GM21528 (cell line): ENCODE data around the gene NPNT.

Experiments used
- ATAC-seq: cut with Tn5 transposase; IDR thresholded peaks from one replicate; pipeline ENCODE4 v1.9.1; 2021; ENCODE audit warnings: mild to moderate bottlenecking, moderate library complexity; ENCODE audit not compliant: unreplicated experiment, low FRiP score

Gene NPNT

DNA sequence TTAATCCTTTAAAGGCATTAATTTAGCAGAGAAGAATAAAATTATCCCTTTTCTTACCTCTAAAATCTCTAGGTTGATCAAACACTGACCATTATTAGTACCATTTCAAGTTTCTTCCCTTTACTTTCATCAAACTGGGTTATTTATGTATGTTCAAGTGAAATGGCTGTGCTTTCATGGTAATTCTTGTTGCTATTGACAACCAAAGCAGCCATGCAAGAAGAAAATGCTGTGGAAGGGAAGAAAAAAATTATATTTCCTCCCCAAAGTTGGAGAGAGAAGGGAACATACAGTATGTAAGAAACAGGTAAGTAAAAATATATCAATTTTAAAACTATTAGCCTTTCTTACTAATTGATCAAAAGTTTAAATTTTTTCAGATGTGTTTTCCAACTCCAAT, 16.2 kb downstream of the NPNT start:
- no peak for ATAC-seq

DNA sequence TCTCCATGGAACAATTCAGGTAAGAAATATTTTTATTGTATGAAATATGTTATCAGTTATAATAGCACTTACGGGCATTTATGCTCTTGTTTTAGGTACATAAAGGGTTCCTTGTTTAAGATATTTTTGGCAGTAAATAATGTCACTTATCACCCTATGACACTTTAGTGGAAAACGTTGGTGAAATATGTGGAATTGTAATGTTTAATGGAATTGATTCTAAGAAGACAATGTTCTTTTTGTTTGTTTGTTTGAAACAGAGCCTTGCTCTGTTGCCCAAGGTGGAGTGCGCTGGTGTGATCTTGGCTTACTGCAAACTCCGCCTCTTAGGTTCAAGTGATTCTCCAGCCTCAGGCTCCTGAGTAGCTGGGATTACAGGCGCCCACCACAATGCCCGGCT, 17.4 kb downstream of the NPNT start:
- no peak for ATAC-seq

DNA sequence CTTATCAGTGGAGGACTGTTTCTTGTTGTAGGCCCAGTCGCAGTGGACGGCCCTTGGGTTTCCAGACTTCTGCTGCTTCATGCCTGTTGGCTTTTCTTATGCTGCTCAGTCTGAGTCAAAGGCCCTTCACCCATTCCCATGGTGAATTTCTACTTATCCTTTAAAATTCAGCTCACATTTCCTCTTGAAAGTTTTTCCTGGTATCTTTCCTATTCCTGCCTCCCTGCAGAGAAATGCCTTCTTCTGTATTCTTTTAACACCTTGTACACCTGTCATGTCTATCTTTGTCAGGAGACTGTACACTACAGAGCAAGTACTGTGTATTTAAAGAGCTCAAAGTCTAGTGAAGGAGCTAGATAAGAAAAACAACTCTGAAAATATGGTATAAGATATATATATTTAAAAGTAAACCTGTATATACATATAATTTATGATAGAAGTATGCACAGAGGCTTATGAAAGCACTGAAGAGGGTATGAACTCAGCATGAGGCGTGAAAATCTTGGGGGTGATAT, 22.0 kb downstream of the NPNT start:
- no peak for ATAC-seq

DNA sequence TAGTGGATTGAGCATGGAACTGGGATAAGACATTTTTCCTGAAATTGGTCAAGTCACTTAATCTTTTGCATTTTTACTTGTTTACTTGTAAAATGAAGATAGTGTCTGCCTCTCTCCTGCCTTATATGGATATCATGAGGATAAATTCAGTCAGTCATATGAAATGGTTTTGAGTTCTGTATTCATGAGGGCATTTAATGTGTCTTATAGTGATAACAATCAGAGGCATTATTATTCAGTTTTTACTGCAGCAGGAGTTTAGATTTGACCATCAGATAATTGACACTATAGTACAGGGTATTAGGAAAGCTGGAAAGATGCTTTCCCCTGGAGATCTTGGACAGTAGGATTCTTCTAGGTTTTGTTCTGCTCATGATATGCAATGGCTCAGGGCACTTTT, 26.0 kb downstream of the NPNT start:
- ATAC-seq = no peak

DNA sequence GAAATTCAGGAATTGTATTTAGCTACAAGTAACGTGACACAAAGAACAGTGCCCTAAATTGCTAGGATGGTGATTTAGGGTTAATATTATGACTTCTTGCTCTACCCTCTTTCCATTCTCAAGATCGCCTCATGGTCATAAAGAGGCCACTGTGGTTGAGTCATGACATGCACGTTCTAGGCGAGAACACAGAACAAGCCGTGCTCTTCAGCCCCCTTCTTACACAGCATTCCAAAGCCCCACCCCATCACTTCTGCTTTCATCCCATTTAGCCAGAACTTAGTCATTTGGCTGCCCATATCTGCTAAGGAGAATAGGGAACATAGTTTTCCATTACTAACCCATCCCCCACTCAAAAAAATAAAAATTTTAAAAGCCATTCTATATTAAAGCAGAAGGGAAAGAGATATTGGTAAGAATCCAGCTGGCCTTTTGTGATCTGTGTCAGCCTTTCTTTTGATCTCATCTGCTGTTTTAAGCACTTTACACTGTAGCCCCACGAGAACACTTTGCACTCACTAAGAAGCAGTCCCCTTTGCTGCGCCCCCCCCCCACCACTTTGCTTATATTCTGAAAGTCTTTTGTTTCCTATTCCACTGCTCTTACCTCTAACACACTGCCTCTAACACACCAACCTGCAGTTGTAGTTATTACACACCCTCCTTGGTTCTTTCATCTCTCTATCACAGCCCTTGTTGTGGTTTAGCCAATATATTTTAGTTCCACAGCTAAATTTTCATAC, 28.4 kb downstream of the NPNT start:
- ATAC-seq = no peak

DNA sequence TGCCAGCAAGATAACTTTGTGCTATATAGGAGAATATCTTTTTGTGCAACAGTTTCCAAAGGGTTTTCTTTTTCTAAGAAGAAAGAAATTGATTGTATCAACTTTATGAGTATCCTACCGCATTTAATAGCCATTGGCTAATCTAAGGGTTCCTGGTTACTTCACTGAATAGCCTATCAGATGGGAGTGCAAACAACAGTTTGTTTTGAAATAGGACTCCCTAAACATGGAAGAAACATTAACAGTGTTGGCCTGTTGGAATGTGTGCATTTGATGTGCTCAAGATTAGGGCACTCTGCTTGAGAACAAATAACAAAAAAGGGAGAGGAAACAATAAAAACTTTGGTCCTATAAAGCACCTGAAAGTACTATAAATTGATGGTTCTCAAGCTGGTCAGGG, 29.1 kb downstream of the NPNT start:
- no peak for ATAC-seq

DNA sequence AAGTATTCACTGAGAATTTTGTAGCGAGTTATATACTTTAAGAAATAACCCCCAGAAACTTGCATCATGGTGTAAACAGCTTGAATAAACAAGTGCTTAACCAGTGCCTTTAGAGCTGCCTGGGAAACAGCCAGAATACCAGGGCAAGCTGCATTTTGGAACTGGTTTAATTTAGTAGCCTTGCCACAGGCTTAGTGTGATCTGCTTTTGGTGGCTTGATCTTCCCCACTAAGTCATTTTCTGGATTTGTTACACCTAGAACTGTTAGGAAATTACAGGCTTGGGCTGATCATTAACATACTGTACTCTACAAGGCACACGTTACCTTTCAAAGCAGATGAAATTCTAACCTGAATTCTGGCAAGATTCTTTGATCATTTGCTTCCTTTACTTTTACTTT, 35.4 kb downstream of the NPNT start:
- ATAC-seq = no peak

DNA sequence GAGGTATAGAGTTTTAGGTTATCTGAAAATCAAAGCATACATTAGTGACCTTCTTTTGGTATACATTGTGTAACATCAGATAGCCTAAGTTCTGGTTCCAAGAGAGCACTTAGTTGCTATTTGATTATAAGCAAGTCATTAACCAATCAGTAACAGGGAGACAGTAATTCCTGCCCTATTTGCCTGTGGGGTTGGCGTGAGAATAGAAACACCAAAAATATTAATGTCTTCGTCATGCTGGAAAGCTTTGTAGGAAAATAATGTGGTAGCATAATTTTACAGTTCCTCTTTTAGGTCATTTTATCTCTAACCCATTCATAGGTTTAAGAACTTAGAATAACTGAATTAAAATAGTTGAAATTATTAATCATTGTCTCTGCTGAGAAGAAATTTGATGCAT, 37.8 kb downstream of the NPNT start:
- no peak for ATAC-seq

DNA sequence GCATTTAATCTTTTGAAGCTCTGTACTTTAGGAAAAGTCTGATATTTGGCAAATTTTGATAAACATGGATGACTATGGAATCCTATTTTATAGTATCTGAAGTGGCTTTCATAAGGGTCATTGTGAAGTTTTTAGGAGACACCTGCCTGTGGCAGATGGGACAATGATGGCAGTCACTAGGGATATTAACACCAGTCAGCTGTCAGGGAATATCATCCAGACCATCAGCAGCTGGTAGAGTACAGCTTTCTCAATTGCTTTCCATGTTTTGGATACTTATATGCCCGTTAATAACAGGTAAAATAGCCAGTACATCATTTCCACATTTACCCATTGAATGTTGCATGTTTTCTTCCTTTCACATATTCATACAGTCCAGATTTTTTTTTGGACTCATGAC, 39.1 kb downstream of the NPNT start:
- no peak for ATAC-seq

DNA sequence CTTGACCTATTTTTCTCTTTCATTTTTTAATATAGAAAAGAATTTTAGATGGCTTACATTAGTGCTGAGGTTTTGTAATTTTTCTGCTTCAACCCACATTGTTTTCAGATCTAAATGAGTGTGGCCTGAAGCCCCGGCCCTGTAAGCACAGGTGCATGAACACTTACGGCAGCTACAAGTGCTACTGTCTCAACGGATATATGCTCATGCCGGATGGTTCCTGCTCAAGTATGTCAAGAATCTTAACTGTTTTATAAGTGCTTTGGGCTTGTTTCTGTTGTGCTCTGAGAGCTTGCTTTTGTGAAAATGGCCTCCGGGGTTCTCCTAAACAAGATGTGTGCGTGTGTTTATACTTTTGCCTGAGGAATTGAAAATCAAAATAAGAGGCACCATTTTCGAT, 41.6 kb downstream of the NPNT start:
- no peak for ATAC-seq

DNA sequence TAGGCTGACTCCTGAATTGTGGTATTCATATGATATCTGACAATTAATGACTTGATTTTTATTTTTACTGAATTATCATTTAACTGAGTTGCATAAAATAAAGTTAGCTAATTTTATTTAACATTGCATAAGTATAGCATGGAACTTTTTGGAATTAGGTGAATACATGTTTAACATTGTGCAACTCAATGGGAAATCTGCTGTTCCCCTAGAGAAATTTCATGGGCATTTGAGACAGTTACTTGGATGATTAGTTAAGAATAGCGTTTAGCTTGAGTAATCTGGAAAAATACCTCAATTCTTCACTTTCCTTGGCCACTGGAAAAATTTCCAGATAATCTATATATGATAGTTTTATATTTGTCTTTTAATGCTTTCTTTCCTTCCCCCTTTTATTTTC, 42.5 kb downstream of the NPNT start:
- no peak for ATAC-seq

DNA sequence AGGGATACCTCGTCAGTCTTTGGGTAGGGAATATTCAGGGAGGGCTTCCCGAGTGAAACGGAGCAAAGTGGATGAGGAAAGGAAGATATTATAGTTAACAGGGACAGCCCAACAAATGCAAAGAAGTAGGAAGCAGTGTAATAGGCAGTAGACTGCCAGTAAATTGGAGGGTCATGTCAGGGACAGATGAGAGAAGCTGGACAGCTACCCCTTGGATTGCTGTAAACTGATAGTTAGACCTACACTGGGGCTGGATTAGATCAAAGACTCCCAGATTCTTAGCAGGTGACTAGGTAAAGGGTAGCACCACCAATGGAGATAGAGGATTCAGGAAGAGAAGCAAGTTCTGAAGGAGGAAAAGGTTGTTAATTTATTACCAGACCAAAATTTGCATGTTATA, 48.0 kb downstream of the NPNT start:
- no peak for ATAC-seq

DNA sequence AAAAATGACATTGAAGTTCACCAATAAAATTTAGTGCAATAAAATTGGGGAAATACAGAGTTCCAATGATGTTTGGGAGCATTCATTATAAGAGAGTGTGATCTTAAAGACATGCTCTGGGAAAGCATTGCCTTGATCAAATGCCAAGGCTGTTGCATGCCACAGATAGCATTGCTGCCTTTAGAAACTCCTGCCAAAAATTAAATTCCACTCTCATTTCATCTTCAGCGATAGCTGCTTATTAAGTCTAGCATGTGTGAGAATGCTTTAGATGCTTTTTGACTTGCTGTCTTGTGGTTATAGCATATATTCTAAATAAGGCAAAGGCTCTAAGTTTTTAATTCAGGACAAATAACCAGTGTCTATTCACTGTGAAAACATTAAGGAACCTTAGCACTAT, 49.3 kb downstream of the NPNT start:
- no peak for ATAC-seq

DNA sequence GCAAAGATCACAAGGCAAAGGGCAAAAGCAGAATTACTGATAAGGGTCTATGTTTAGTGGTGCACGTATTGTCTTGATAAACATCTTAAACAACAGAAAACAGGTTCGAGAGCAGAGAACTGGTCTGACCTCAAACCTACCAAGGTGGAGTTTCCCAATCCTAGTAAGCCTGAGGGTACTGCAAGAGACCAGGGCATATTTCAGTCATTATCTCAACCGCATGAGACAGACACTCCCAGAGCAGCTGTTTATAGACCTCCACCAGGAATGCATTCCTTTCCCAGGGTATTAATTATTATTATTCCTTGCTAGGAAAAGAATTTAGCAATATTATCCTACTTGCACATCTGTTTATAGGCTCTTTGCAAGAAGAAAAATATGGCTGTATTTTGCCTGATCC, 51.5 kb downstream of the NPNT start:
- no peak for ATAC-seq

DNA sequence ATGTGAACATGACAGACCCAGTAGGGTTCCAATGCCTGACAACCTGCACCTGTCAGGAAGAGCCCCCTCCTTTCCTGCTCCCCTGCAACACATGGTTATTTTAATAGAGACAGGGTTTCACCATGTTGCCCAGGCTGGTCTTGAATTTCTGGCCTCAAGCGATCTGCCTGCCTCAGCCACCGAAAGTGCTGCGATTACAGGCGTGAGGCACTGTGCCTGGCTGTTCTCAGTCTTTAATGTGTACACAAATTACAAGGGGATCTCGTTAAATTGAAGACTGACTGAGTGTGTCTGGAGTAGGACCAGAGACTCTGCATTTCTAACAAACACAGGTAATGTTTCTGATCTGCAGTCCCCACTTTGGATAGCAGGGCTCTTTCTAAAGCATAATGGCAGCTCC, 55.4 kb downstream of the NPNT start:
- ATAC-seq = no peak

DNA sequence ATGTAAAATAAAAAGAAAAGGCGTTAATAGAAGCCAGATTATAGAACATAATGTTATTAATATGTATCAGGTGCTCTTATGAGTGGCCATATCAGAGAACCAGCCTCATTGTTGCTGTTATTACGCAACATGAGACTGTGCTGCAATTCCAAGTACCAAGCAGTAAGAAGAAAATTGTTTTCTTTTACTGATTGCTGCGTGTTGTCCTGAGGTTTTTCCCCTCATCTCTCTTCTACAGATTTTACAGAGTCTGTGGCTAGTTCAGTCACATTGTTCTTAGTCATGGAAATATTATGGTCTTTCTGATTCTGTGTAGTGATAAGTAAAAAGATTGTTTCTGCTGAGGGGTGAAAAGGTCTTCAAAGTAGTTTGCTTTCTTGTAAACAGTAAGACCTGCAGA, 55.9 kb downstream of the NPNT start:
- ATAC-seq = no peak

DNA sequence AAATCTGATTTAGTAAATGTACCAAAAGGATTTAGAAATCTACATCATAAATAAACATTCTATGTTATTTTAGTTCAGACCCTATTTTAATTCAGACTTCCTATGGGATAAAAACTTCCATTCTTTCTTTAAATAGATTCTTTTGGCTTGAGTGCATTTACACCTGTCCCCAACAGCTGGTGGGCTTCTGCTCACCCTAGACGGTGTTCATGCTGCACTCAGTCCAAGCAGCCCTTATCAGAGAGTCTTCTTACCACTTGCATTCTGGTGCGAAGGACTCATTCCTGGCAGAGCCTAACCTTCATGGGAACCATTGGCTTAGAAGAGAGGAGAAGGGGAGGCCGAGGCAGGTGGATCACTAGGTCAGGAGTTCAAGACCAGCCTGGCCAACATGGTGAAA, 57.3 kb downstream of the NPNT start:
- ATAC-seq = no peak

DNA sequence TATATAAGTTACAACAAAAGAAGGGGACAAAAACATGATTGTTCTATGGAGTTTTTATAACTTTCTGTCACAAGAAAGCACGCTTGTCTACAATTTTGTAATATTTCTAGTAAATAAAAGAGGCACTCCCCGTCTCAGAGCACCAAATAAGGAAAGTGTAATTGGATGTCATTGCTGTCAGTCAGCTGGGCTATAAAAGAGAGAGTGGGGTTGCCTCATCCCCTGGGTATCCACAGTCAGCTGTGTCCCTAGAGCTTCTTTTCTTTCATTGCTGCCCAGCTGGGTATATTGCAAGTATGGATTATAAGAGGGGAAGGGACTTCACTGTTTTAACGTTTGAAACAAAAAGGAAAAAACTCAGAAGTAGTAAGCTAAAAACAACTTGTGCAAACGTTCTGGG, 61.3 kb downstream of the NPNT start:
- no peak for ATAC-seq

DNA sequence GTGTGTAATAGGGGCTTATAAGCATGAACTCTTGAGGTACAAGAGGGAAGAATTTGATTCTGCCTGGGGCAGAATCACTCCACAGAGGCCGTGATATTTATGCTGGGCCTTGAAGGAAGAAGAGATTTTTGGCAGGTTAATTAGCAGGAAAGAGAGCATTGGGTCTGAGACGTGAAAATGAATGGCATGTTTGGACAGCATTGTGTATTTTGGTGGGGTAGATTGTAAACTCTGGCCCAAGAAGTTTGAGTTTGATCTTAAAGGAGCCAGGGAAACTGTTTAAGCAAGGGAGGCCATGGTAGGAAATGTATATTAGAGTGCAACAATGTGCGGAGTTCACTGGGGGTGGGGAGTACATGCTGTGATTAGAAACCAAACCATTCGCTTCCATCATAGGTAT, 62.4 kb downstream of the NPNT start:
- ATAC-seq = no peak

DNA sequence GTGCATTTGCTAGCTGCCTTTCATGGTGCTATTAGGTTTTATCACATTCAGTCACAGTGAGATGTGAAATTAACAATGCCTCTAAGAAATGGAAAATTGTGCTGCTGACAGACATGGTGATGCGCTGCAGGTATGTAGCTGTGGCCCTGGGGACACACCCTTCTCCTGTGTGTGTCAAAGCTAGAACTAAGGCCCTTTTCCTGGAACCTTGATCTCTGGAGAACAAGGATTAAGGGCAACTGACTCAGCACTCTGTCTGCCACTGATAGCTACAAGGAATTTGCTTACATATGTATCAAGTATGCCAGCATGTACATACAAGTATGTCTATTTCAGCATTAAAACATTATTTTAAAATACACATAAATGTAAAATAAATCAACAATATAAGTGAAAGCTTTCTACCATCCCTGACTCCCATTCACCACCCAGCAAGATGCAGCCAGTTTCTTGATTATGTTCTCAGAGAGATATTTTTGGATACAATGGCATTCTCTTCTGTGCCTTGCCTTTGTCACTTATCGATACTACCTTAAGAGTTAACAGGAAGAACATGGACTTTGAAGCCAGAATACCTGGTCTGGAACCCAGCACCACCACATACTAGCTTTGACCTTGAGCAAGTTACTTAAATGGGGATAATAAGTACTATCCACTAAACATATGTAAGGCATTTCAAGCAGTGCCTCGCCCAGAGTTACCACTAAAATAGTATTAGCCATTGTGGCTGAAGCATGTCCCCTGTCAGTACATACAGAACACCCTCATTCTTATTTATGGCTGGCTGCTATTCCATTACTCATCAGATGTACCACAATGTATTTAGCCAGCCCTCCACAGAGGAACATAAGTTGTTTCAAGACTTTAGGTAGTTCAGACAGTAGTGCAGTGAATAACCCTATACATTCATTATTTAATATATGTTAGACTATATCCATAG, 68.5 kb downstream of the NPNT start:
- ATAC-seq = no peak

DNA sequence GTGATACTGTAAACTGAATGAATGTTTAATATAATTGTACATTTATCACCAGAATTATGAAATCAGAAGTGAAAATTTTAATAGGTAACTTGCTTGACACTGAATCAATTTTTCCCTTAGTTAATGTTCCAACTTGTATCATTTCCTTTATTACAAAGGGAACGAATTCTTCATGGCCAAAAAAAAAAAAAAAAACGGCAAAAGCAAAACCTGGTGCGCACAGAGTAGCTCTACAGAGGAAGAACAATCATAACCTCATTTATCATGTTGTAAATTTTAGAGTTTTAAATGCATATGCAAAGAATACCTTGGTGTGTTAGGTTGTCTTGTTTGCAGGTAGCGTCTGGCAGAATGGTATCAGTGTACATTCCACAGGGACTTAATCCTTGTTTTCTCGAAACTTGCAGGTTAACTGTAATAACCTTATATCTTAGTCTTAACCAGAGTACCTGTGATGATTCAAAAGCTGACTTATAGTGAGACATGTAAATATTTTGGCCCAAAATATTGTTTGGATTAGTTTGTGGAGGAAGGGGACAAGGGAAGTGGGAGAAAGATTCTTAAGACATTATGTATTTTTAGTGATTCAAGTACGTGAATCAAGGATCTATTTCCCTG, 70.0 kb downstream of the NPNT start:
- no peak for ATAC-seq
